Mononuclear cell (primary cell): ENCODE data around the gene PNMA8B. TPM values are rescaled to one million over a fixed set of nuclear protein-coding genes. Genes with fewer than 3 reads are reported as not detected.

Experiments
- total RNA-seq: library from RNA; depleted of rRNA; stranded (reverse); fragments of >200 nt; gene quantifications from one replicate; pipeline ENCODE4 v1.2.3, GENCODE V29; 2012

The PNMA8B gene
- total RNA-seq, 1 donor = under 0.01 TPM

Other genes with a start within 250 kb of the PNMA8B start
- not detected for gene HIF3A, start 198.8 kb downstream of the PNMA8B start, total RNA-seq
- gene PPP5C, start 148.8 kb downstream of the PNMA8B start, total RNA-seq = 11.6 TPM
- gene CCDC8, start 82.3 kb downstream of the PNMA8B start, total RNA-seq = not detected
- gene PNMA8C, start 66.9 kb downstream of the PNMA8B start, total RNA-seq = not detected
- not detected for gene PNMA8A, start 24.3 kb downstream of the PNMA8B start, total RNA-seq
- gene CALM3, start 105.5 kb upstream of the PNMA8B start, total RNA-seq = 199 TPM
- 5.8 TPM for gene PTGIR, start 129.2 kb upstream of the PNMA8B start, total RNA-seq
- gene GNG8, start 140.3 kb upstream of the PNMA8B start, total RNA-seq = not detected
- gene DACT3, start 165.3 kb upstream of the PNMA8B start, total RNA-seq = 0.63 TPM
- 25.2 TPM for gene PRKD2, start 221.2 kb upstream of the PNMA8B start, total RNA-seq